K562 (cell line): Measurements from ENCODE around the gene DVL2. TPM values are rescaled to one million over a fixed set of nuclear protein-coding genes. Genes with fewer than 3 reads are reported as not detected.

Experiments used
- CBFB ChIP-seq: sonication (generic); formaldehyde crosslinking; IDR thresholded peaks from 2 replicates; pipeline ENCODE4 v1.4.0; 2020; ENCODE audit warnings: mild to moderate bottlenecking, missing genetic modification reagents
- CTCF ChIP-seq, 3 experiments: IDR thresholded peaks in 2 of 3; conservative IDR thresholded peaks in 1 of 3; 2 replicates each; pipeline ENCODE4 v1.5.1; 2011 to 2012; ENCODE audit warnings: low read length in 3 of 3, mild to moderate bottlenecking in 3 of 3, control low read depth in 2 of 3, improper control_type of control experiment in 1 of 3, inconsistent platforms in 1 of 3, low read depth in 1 of 3, mixed read lengths in 1 of 3, moderate library complexity in 1 of 3; ENCODE audit not compliant: insufficient read depth in 2 of 3
- E2F3 ChIP-seq: fragments of 250-450 bp; sonication (Bioruptor Pico); IDR thresholded peaks from 2 replicates; pipeline ENCODE4 v1.4.0; 2020; ENCODE audit warnings: mild to moderate bottlenecking
- ESRRB ChIP-seq: fragments of 250-450 bp; sonication (Bioruptor Pico); IDR thresholded peaks from 2 replicates; pipeline ENCODE4 v1.5.0; 2020; ENCODE audit warnings: mild to moderate bottlenecking, moderate library complexity, borderline replicate concordance
- HDAC1 ChIP-seq, 2 experiments: fragments of 450-650 bp; IDR thresholded peaks; 2 replicates each; pipeline ENCODE4 v1.6.1; 2016 to 2017; ENCODE audit warnings: inconsistent platforms in 1 of 2, mild to moderate bottlenecking in 1 of 2, moderate library complexity in 1 of 2
- MCM2 ChIP-seq: fragments of 450-650 bp; IDR thresholded peaks from 2 replicates; pipeline ENCODE4 v1.6.1; 2017; ENCODE audit warnings: low read depth, mild to moderate bottlenecking
- SRSF9 ChIP-seq: fragments of 200-400 bp; formaldehyde crosslinking; IDR thresholded peaks from 2 replicates; pipeline ENCODE4 v1.6.1; 2017; ENCODE audit warnings: low read depth, low read length, borderline replicate concordance
- polyA plus RNA-seq, 8 experiments: library from polyadenylated mRNA; depleted of rRNA in 4 of 8; stranded (reverse) in 5 of 8; unstranded in 3 of 8; fragments of >200 nt; fragmentation: Nextera tagmentation in 2 of 8; fragmentation: Illumina TruSeq in 1 of 8; extraction: Ambion mirVana in 2 of 8; extraction: Trizol in 1 of 8; gene quantifications; 2 replicates each; pipeline versions ENCODE4 v1.2.1 to v1.2.3, GENCODE V29; 2011 to 2014; ENCODE audit warnings: inconsistent platforms in 1 of 8, missing spikeins in 1 of 8
- total RNA-seq, 7 experiments: library from RNA; depleted of rRNA in 6 of 7; stranded (reverse); fragments of >200 nt in 6 of 7; fragmentation: Illumina TruSeq in 2 of 7; extraction: Trizol in 2 of 7; gene quantifications; 2 replicates each; pipeline versions ENCODE4 v1.2.1 to v1.2.3, GENCODE V29; 2011 to 2021; ENCODE audit warnings: low replicate concordance in 1 of 7
- TF ChIP-seq, protein P1 (sequence below): fragments of 250-450 bp; sonication (Bioruptor Pico); IDR thresholded peaks from 2 replicates; pipeline ENCODE4 v1.4.0; 2020
- TF ChIP-seq, protein P2 (sequence below): sonication (generic); formaldehyde crosslinking; IDR thresholded peaks from 2 replicates; pipeline ENCODE4 v1.8.0; 2022; ENCODE audit warnings: mild to moderate bottlenecking, missing genetic modification reagents

DVL2 gene
- total and polyA plus RNA-seq, 9 of the 15 experiments (the other 6 are each of a cell fraction or from before 2014, with no cell fraction given): 1.3 to 49.5 (median 24.3) TPM

GRCh38 chr17:7214300-7215135, 19.8 kb downstream of the DVL2 start (continued):
- TF ChIP-seq CBFB (CRISPR knock-in tag): 0 out of 2 replicates have a peak, but pooled peaks have one; percentile 27
- TF ChIP-seq ESRRB: no peak
- TF ChIP-seq, protein P1, sequence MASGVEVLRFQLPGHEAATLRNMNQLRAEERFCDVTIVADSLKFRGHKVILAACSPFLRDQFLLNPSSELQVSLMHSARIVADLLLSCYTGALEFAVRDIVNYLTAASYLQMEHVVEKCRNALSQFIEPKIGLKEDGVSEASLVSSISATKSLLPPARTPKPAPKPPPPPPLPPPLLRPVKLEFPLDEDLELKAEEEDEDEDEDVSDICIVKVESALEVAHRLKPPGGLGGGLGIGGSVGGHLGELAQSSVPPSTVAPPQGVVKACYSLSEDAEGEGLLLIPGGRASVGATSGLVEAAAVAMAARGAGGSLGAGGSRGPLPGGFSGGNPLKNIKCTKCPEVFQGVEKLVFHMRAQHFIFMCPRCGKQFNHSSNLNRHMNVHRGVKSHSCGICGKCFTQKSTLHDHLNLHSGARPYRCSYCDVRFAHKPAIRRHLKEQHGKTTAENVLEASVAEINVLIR (CRISPR knock-in tag): no peak
- no peak for TF ChIP-seq SRSF9
- TF ChIP-seq HDAC1 (IDR thresholded peaks at IDR 0.05): peak in 1 of 2 experiments; percentile 70; a peak in 2 of 4 replicates
- TF ChIP-seq CTCF (IDR thresholded peaks at IDR 0.05 in 2 of 3, conservative IDR thresholded peaks at IDR 0.05 in 1 of 3; ENCODE audit: insufficient read depth in 2 of 3, low read depth in 1 of 3, low read length in 3 of 3): peak; percentile 41 to 76 (median 59); a peak in 5 of 6 replicates
- no peak for TF ChIP-seq MCM2
- peak; percentile 59; the same call in 1 of the 2 replicates for TF ChIP-seq E2F3 (CRISPR knock-in tag)
- TF ChIP-seq, protein P2, sequence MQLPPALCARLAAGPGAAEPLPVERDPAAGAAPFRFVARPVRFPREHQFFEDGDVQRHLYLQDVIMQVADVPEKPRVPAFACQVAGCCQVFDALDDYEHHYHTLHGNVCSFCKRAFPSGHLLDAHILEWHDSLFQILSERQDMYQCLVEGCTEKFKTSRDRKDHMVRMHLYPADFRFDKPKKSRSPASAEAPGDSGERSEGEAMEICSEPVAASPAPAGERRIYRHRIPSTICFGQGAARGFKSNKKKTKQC (CRISPR knock-in tag): no peak
